Esophagus squamous epithelium (tissue), 5 donors: ENCODE measurements around the gene UGT1A6. TPM values are rescaled to one million over a fixed set of nuclear protein-coding genes. Genes with fewer than 3 reads are reported as not detected.
"Not testable (repeated sequence)": the region's sequence is repeated elsewhere in the genome, so short reads cannot be mapped to it uniquely, and the experiment has no call there.

Experiments used
- DNase-seq: peaks from one replicate; lab custom pipeline; 2025; lab: John Stamatoyannopoulos, UW
- H3K27ac ChIP-seq, 4 donors: fragments of 200-600 bp; sonication (generic); one replicate each; pipeline ENCODE4 v1.5.1; 2016 to 2019; ENCODE audit warnings: mild to moderate bottlenecking in 1 of 4
- H3K27me3 ChIP-seq, 4 donors: fragments of 200-600 bp; sonication (generic); 1 replicate in 3 of 4; 2 replicates in 1 of 4; pipeline versions ENCODE4 v1.5.1 to v1.6.0; 2017 to 2021; ENCODE audit warnings: antibody characterized with exemption in 1 of 4
- H3K36me3 ChIP-seq, 3 donors: fragments of 200-600 bp; sonication (generic); one replicate each; pipeline ENCODE4 v1.5.1; 2016 to 2019
- H3K4me1 ChIP-seq, 3 donors: fragments of 200-600 bp; sonication (generic); one replicate each; pipeline ENCODE4 v1.5.1; 2017 to 2019
- H3K4me3 ChIP-seq, 4 donors: fragments of 200-600 bp; sonication (generic); 1 replicate in 3 of 4; 2 replicates in 1 of 4; pipeline ENCODE4 v1.5.1; 2016 to 2019; ENCODE audit warnings: mild to moderate bottlenecking in 2 of 4, moderate library complexity in 1 of 4
- H3K9me3 ChIP-seq, 3 donors: fragments of 200-600 bp; sonication (generic); one replicate each; pipeline ENCODE4 v1.5.1; 2016 to 2019
- CTCF ChIP-seq, 6 experiments: fragments of 450-650 bp in 4 of 6; fragments of 200-600 bp in 2 of 6; sonication (generic) in 2 of 6; IDR thresholded peaks; one replicate each; pipeline ENCODE4 v1.5.1; 2016 to 2019; ENCODE audit warnings: antibody characterized with exemption in 6 of 6, mild to moderate bottlenecking in 4 of 6, moderate library complexity in 4 of 6
- POLR2A ChIP-seq, 4 donors: fragments of 450-650 bp; IDR thresholded peaks; one replicate each; pipeline ENCODE4 v1.6.1; 2017; ENCODE audit warnings: antibody characterized with exemption in 4 of 4, mild to moderate bottlenecking in 4 of 4, moderate library complexity in 3 of 4
- WGBS, 2 donors: methylation state at CpG; one replicate each; pipeline ENCODE4 v1.1.5; 2018; 5-methylcytosine and 5-hydroxymethylcytosine counted together
- intact Hi-C: fragments of 100-400 bp; cut with DNase I; formaldehyde crosslinking; loops from one replicate; pipeline ENCODE4 v1.15.0; 2022
- total RNA-seq, 4 donors: library from RNA; depleted of rRNA; stranded (reverse); fragments of >200 nt; gene quantifications; one replicate each; pipeline ENCODE4 v1.1.0, GENCODE V29; 2016
- donor health status: DM: yes; HTN: yes; CAD: no.

Gene UGT1A6
- total RNA-seq, 4 donors from 2014 or later = 30.8 to 67.1 (median 61.3) TPM

GRCh38 chr2:233740870-233741269 lies 48.2 kb downstream of the UGT1A6 start:
- TF ChIP-seq CTCF (IDR thresholded peaks at IDR 0.05) (no peak), POLR2A (IDR thresholded peaks at IDR 0.05) (no peak)
- 66% methylated on average over 2 of the region's 2 CpGs for WGBS, 2 donors
- Histone ChIP-seq H3K4me1 (no peaks in the 10 kb centered on the region), H3K27ac (no peak overlapping the region), H3K4me3 (no peak overlapping the region), H3K9me3 (no peaks in the 10 kb centered on the region), H3K36me3 (peaks cover 0 to 34% (median 0%) of the 10 kb centered on the region in 3 donors), H3K27me3 (no peaks in the 10 kb centered on the region)
- no peak for DNase-seq
- intact Hi-C loops = no loop called here

GRCh38 chr2:233743464-233744259 lies 51.0 kb downstream of the UGT1A6 start:
- no peaks in the 10 kb centered on the region for H3K9me3 ChIP-seq
- no peaks in the 10 kb centered on the region for H3K27me3 ChIP-seq
- DNase-seq = no peak
- H3K4me1 ChIP-seq = no peaks in the 10 kb centered on the region
- intact Hi-C loops = no loop called here
- TF ChIP-seq POLR2A (IDR thresholded peaks at IDR 0.05) (no peak), CTCF (IDR thresholded peaks at IDR 0.05) (no peak)
- peaks cover 0 to 22% (median 0%) of the 10 kb centered on the region in 3 donors for H3K36me3 ChIP-seq
- H3K27ac ChIP-seq = no peak overlapping the region
- WGBS, 2 donors = 96 to 97% methylated on average over 19 to 24 of the region's 46 CpGs
- no peak overlapping the region for H3K4me3 ChIP-seq

- H3K4me3 ChIP-seq = no peak overlapping the region
- WGBS, 2 donors = 65 to 72% methylated on average over 5 of the region's 5 CpGs
- no peaks in the 10 kb centered on the region for H3K27me3 ChIP-seq
- no peak for TF ChIP-seq POLR2A (IDR thresholded peaks at IDR 0.05)
- TF ChIP-seq CTCF (IDR thresholded peaks at IDR 0.05) = no peak
- DNase-seq = no peak
- no peak overlapping the region for H3K27ac ChIP-seq
- intact Hi-C loops = no loop called here
- H3K4me1 ChIP-seq = no peaks in the 10 kb centered on the region
- no peaks in the 10 kb centered on the region for H3K9me3 ChIP-seq
- H3K36me3 ChIP-seq = peaks cover 0 to 22% (median 0%) of the 10 kb centered on the region in 3 donors
These were observed 52.5 kb downstream of the UGT1A6 start for GRCh38 chr2:233745073-233745755.

- DNase-seq, H3K9me3 ChIP-seq, intact Hi-C loops, H3K27me3 ChIP-seq, H3K4me3 ChIP-seq, H3K27ac ChIP-seq, H3K4me1 ChIP-seq: not testable (repeated sequence)
- 75 to 86% methylated on average over 2 of the region's 2 CpGs for WGBS, 2 donors
- peaks cover 0 to 17% (median 0%) of the 10 kb centered on the region in 3 donors for H3K36me3 ChIP-seq
These were observed 53.1 kb downstream of the UGT1A6 start for GRCh38 chr2:233745838-233746237.

GRCh38 chr2:233746475-233747282 lies 54.0 kb downstream of the UGT1A6 start:
- Histone ChIP-seq H3K4me3 (no peak overlapping the region), H3K36me3 (peaks cover 0 to 8% (median 0%) of the 10 kb centered on the region in 3 donors), H3K4me1 (no peaks in the 10 kb centered on the region), H3K9me3 (no peaks in the 10 kb centered on the region), H3K27ac (no peak overlapping the region), H3K27me3 (no peaks in the 10 kb centered on the region)
- 75 to 82% methylated on average over 8 to 10 of the region's 10 CpGs for WGBS, 2 donors
- intact Hi-C loops = no loop called here
- TF ChIP-seq POLR2A (IDR thresholded peaks at IDR 0.05) (no peak), CTCF (IDR thresholded peaks at IDR 0.05) (no peak)
- DNase-seq = no peak
